Anterior cingulate cortex (tissue), 58 donors: Measurements from ENCODE around the gene CACFD1.

Experiments used
- DNase-seq, 58 donors: peaks; one replicate each; lab custom pipeline; 2025; lab: John Stamatoyannopoulos, UW

Gene CACFD1

DNA sequence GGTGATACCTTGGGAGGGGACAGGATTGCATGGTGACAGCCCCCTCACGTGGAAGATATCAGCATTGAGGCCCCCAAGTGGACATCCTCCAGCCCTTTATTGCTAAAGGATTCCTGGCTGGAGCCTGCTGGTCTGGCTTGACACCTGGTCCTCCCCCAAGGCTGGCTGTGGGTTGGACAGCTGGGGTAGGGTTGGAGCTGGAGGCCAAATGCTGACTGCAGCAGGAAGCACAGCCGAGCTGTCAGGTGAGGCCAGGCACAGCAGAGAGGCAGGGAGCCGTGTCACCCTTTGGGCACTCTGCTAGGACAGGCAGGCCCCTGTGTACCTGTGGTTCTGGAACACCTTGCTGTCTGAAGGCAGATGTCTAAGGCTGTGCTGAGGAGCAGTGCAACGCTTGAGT lies 2.2 kb downstream of the CACFD1 start:
- no peak for DNase-seq

- no peak for DNase-seq
Observed at GRCh38 chr9:133463234-133463863, 3.6 kb downstream of the CACFD1 start.

GRCh38 chr9:133463864-133464615 lies 4.3 kb downstream of the CACFD1 start:
- DNase-seq, result no peak

GRCh38 chr9:133464638-133465037 lies 4.9 kb downstream of the CACFD1 start:
- DNase-seq, result no peak

- no peak for DNase-seq
Observed at GRCh38 chr9:133465984-133466383, 6.2 kb downstream of the CACFD1 start.

GRCh38 chr9:133467101-133467500 lies 7.3 kb downstream of the CACFD1 start:
- DNase-seq, result no peak

GRCh38 chr9:133468374-133468773 lies 8.6 kb downstream of the CACFD1 start:
- no peak for DNase-seq

DNA sequence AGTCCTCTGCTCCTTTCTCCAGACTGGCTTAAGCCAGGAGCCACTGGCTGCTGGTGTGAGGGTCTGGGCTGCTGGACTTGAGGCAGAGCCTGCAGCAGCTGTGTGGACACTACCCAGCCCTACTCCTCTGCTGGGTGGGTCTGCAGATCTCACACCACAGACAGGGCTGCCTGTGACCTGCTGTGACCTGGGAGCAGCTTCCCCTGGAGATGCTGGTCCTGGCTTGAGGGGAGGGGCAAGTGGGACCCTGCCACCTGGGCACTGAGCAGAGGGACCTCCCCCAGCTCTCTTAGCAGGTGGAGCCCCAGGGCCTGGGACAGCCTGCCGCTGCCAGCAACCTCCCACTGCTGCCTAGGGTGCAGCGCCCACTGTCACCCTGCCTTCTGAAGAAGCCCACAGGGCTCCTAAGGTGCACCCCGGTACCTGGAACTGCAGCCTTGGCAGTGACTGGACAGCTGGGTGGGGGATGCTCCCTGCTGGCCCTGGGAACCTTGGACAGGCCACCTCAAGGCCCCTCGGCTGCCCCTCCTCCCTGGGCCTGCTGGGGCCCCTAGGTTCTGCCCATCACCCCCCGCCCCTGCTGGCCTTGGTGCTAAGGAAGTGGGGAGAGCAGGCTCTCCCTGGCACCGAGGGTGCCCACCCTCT lies 9.1 kb downstream of the CACFD1 start:
- DNase-seq, result no peak

DNA sequence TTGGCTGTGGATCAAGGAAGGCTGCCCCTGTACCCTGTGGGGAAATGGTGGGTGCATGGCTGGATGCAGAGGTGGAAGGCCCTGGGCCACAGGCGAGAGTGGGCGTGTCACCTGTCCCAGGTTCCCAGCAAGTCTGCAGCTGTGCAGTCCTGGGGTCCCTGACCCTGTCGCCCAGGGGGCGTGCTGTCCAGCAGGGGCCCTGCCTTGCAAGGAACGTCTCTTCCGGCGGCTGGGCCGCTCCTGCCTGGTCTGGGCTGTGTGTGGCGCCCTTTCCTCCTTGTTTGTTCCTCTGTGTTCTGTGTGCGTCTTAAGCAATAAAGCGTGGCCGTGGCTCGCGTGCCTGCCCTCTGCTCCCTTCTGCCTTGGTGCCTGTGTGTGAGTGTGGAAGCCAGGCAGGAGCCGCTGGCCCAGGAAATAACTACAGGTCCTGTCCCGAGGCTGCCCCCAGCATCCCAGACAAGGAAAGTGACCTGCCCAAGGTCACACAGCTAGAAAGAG lies 10.7 kb downstream of the CACFD1 start:
- DNase-seq, result no peak

DNA sequence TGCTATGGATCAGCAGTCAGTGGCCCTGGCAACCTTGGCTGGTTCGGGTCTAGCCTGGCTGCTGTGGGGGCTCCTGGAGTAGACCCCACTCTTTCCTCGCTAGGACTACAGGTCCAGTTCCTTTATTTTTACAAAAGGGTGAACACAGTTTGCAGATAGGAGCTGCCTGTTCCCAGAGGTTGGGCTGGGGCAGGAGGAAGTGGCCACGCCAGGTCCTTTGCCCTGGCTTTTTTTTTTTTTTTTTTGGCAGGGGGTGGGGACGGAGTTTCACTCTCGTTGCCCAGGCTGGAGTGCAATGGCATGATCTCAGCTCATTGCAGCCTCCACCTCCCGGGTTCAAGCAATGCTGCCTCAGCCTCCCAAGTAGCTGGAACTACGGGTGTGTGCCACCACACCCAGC lies 11.2 kb downstream of the CACFD1 start:
- DNase-seq, result no peak

DNA sequence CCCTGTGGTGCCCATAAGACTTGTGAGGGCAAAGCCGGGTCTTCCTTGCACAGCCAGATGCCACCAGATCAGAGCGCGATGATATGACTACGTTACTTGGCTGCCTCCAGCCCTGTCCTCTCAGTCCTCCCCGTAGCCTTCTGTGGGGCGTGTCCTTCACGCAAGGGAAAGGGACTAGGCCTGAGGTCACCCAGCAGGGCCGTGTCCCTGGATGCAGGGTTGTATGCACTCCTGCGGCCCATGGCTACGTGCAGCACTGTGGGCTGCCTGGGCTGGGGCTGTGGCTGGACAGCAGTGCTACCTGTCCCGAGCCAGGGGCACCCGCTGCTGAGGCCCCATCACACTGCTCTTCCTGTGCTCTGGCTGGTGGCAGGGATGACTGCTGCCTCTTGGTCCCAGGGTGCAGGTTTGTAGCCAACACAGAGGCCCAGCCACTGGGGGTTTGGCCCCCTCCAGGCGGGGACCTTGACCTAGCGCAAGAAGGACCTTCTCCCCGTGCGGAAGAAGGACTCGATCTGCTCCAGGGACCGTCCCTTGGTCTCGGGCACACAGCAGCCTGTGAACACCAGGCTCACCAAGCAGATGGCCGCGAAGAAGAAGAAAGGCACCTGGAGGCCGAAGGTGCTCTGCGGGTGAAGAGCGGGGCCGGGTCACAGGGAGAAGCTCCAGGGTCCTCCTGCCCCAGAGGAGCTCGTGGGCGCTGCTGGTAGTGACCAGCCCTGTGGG lies 11.9 kb downstream of the CACFD1 start:
- no peak for DNase-seq

DNA sequence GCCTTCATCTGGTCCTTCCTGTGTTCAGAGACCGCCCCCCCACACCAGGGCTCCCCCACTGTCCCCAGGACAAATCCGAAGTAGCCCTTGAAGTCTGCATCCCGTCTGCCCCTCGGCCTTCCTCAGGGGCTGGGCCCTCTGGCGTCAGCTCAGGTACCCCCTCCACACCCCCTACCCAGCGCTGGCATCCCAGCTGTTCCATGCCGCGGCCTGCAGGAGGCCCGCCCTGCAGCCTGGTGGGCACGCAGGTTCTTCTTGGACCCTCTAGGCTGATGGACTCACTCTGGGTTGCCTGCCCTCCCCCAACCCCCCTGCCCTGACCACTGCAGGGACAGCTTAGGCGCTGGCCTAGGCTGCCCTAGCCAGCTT lies 12.5 kb downstream of the CACFD1 start:
- DNase-seq, result no peak

GRCh38 chr9:133472753-133473378 lies 13.1 kb downstream of the CACFD1 start:
- no peak for DNase-seq

GRCh38 chr9:133473743-133474142 lies 14.0 kb downstream of the CACFD1 start:
- no peak for DNase-seq

GRCh38 chr9:133474215-133474614 lies 14.4 kb downstream of the CACFD1 start:
- DNase-seq, result no peak

DNA sequence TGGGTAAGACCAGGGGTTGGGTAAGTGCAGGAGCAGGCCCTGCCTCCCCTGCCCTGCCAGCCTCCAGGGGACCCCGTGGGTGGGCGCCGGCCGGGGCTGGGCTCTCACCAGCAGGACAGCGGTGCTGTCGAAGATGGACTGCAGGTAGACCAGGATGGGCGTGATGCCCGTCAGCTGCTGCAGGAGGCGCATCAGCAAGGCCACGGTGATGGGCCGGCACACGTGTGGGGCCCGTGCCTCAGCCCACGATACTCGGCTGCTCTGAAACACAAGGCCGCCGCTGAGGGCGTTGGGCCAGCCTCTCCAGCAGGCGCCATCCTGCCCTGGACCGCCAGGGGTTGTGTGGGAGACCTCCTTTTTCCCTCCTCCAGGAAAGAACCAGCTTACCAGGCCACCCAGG lies 15.1 kb downstream of the CACFD1 start:
- no peak for DNase-seq

GRCh38 chr9:133475292-133476012 lies 15.7 kb downstream of the CACFD1 start:
- DNase-seq, result no peak

- no peak for DNase-seq
Observed at GRCh38 chr9:133476036-133476931, 16.5 kb downstream of the CACFD1 start.

- DNase-seq, result no peak
Observed at GRCh38 chr9:133476941-133477340, 17.2 kb downstream of the CACFD1 start.
